Natural killer cell (primary cell): ENCODE results near the gene FAF1. TPM values are rescaled to one million over a fixed set of nuclear protein-coding genes. Genes with fewer than 3 reads are reported as not detected.

Source experiments
- ATAC-seq, 3 donors: fragments of 150-1000 bp in 2 of 3; fragments of 200-7000 bp in 1 of 3; cut with Tn5 transposase; 1 replicate in 1 of 3; 2 replicates in 2 of 3; pipeline ENCODE4 v1.10.0; 2021; ENCODE audit warnings: mild to moderate bottlenecking in 2 of 3, moderate library complexity in 2 of 3
- DNase-seq, 2 donors: peaks; one replicate each; pipeline versions ENCODE4 v3.0.0 to v3.0.0-alpha.2; 2013 to 2021; ENCODE audit warnings: mixed read lengths in 1 of 2
- H3K27ac ChIP-seq: one replicate; pipeline ENCODE4 v1.5.1; 2013; ENCODE audit warnings: mild to moderate bottlenecking, low read length
- H3K27me3 ChIP-seq: one replicate; pipeline ENCODE4 v1.6.1; 2013; ENCODE audit warnings: low read length; ENCODE audit not compliant: control insufficient read depth, insufficient read depth
- H3K36me3 ChIP-seq: one replicate; pipeline ENCODE4 v1.6.1; 2013; ENCODE audit warnings: low read length; ENCODE audit not compliant: control insufficient read depth, insufficient read depth
- H3K4me1 ChIP-seq: one replicate; pipeline ENCODE4 v1.6.1; 2013; ENCODE audit warnings: low read length; ENCODE audit not compliant: control insufficient read depth, insufficient read depth
- H3K4me3 ChIP-seq: one replicate; pipeline ENCODE4 v1.5.1; 2013; ENCODE audit warnings: low read length
- H3K9me3 ChIP-seq: one replicate; pipeline ENCODE4 v1.6.1; 2013; ENCODE audit warnings: low read length; ENCODE audit not compliant: control insufficient read depth, insufficient read depth
- H3K27ac Mint-ChIP-seq, 2 donors: one replicate each; pipeline ENCODE4 v1.8.0; 2022; ENCODE audit warnings: mild to moderate bottlenecking in 2 of 2, mixed read lengths in 2 of 2, moderate library complexity in 1 of 2
- H3K27me3 Mint-ChIP-seq, 2 donors: one replicate each; pipeline ENCODE4 v1.8.0; 2022; ENCODE audit warnings: low read depth in 2 of 2, mixed read lengths in 2 of 2
- H3K36me3 Mint-ChIP-seq: one replicate; pipeline ENCODE4 v1.8.0; 2022; ENCODE audit warnings: mixed read lengths
- H3K4me1 Mint-ChIP-seq, 2 donors: one replicate each; pipeline ENCODE4 v1.8.0; 2022; ENCODE audit warnings: mixed read lengths in 2 of 2
- H3K4me3 Mint-ChIP-seq: one replicate; pipeline ENCODE4 v1.8.0; 2022; ENCODE audit warnings: mild to moderate bottlenecking, moderate library complexity, mixed read lengths
- H3K9me3 Mint-ChIP-seq, 2 donors: one replicate each; pipeline ENCODE4 v1.8.0; 2022; ENCODE audit warnings: mixed read lengths in 2 of 2
- CTCF ChIP-seq: fragments of 200-600 bp; IDR thresholded peaks from one replicate; pipeline ENCODE4 v1.8.0; 2022; ENCODE audit warnings: antibody characterized with exemption
- WGBS: methylation state at CpG from one replicate; pipeline ENCODE4 v1.1.7; 2013; ENCODE audit warnings: missing lambda C conversion rate; ENCODE audit not compliant: insufficient coverage; 5-methylcytosine and 5-hydroxymethylcytosine counted together
- intact Hi-C: fragments of 100-400 bp; cut with micrococcal nuclease; formaldehyde crosslinking; loops from one replicate; pipeline ENCODE4 v1.14.2; 2022
- total RNA-seq, 4 donors: library from RNA; stranded (reverse); fragments of 120-200 nt in 1 of 4; gene quantifications; one replicate each; pipeline versions ENCODE4 v1.2.3 to v1.2.4, GENCODE V29; 2013 to 2022

Gene FAF1
- total RNA-seq, 3 donors from 2014 or later (not counting 1 experiment from before 2014, with no cell fraction given), result 56.8 to 59.7 (median 57.2) TPM

GRCh38 chr1:50982611-50983010 lies 22.5 kb upstream of the FAF1 start:
- Mint-ChIP-seq H3K4me1 (peaks cover 11% of the 10 kb centered on the region in 2 donors), H3K27ac (no peak overlapping the region), H3K36me3 (no peaks in the 10 kb centered on the region), H3K4me3 (no peak overlapping the region), H3K27me3 (no peaks in the 10 kb centered on the region), H3K9me3 (no peaks in the 10 kb centered on the region)
- Histone ChIP-seq H3K9me3 (no peaks in the 10 kb centered on the region), H3K27ac (no peak overlapping the region), H3K4me3 (no peak overlapping the region), H3K27me3 (peaks cover 4% of the 10 kb centered on the region), H3K4me1 (peaks cover 8% of the 10 kb centered on the region), H3K36me3 (no peaks in the 10 kb centered on the region)
- DNase-seq (no peak), ATAC-seq (no peak)
- WGBS, result no CpG with 5 or more reads among the region's 3 CpGs
- TF ChIP-seq CTCF, result no peak
- intact Hi-C loops, result no loop called here

GRCh38 chr1:50981741-50982140 lies 21.7 kb upstream of the FAF1 start:
- Histone ChIP-seq H3K36me3 (no peaks in the 10 kb centered on the region), H3K4me1 (peaks cover 15% of the 10 kb centered on the region), H3K9me3 (no peaks in the 10 kb centered on the region), H3K27me3 (peaks cover 4% of the 10 kb centered on the region), H3K4me3 (no peak overlapping the region), H3K27ac (no peak overlapping the region)
- Mint-ChIP-seq H3K9me3 (no peaks in the 10 kb centered on the region), H3K27ac (no peak overlapping the region), H3K36me3 (no peaks in the 10 kb centered on the region), H3K4me1 (peaks cover 14% of the 10 kb centered on the region in 2 donors), H3K4me3 (no peak overlapping the region), H3K27me3 (no peaks in the 10 kb centered on the region)
- no peak for TF ChIP-seq CTCF
- WGBS, result 93% methylated on average over 1 of the region's 1 CpG
- intact Hi-C loops, result no loop called here
- DNase-seq, result no peak
- ATAC-seq, result no peak

- Mint-ChIP-seq H3K27ac (no peak overlapping the region), H3K4me3 (no peak overlapping the region), H3K9me3 (no peaks in the 10 kb centered on the region), H3K4me1 (peaks cover 18 to 21% of the 10 kb centered on the region in 2 donors), H3K27me3 (no peaks in the 10 kb centered on the region), H3K36me3 (no peaks in the 10 kb centered on the region)
- no peak for TF ChIP-seq CTCF
- no peaks in the 10 kb centered on the region for H3K9me3 ChIP-seq
- peaks cover 21% of the 10 kb centered on the region for H3K4me1 ChIP-seq
- no peak overlapping the region for H3K4me3 ChIP-seq
- no peak overlapping the region for H3K27ac ChIP-seq
- peaks cover 4% of the 10 kb centered on the region for H3K27me3 ChIP-seq
- ATAC-seq (no peak), DNase-seq (no peak)
- no peaks in the 10 kb centered on the region for H3K36me3 ChIP-seq
- intact Hi-C loops, result no loop called here
Measured at GRCh38 chr1:50980505-50980904, 20.4 kb upstream of the FAF1 start.

- TF ChIP-seq CTCF, result no peak
- peak overlapping the region; percentile 63 for H3K4me3 Mint-ChIP-seq
- Histone ChIP-seq H3K4me3 (no peak overlapping the region), H3K9me3 (no peaks in the 10 kb centered on the region), H3K27ac (no peak overlapping the region), H3K36me3 (no peaks in the 10 kb centered on the region), H3K27me3 (peaks cover 4% of the 10 kb centered on the region), H3K4me1 (peaks cover 21% of the 10 kb centered on the region)
- no peaks in the 10 kb centered on the region for H3K27me3 Mint-ChIP-seq
- H3K4me1 Mint-ChIP-seq, result peaks cover 18 to 21% of the 10 kb centered on the region in 2 donors
- no peaks in the 10 kb centered on the region for H3K36me3 Mint-ChIP-seq
- no peak overlapping the region for H3K27ac Mint-ChIP-seq
- DNase-seq (no peak), ATAC-seq (no peak)
- intact Hi-C loops, result loop anchor here (2.0 to 10.0 kb wide), 3 partner anchors 19 to 1655 kb away; partner anchors contain the start of genes FAF1 and SHISAL2A
- H3K9me3 Mint-ChIP-seq, result no peaks in the 10 kb centered on the region
- no CpG with 5 or more reads among the region's 1 CpG for WGBS
Measured at GRCh38 chr1:50979937-50980336, 19.9 kb upstream of the FAF1 start.
